Measurements from ENCODE around the gene CHCHD6. TPM values are rescaled to one million over a fixed set of nuclear protein-coding genes. Genes with fewer than 3 reads are reported as not detected.

CHCHD6 gene
- total and polyA plus RNA-seq, 2 of the 4 experiments (the other 2 are of a cell fraction), result 18.8 to 28.9 TPM

DNA sequence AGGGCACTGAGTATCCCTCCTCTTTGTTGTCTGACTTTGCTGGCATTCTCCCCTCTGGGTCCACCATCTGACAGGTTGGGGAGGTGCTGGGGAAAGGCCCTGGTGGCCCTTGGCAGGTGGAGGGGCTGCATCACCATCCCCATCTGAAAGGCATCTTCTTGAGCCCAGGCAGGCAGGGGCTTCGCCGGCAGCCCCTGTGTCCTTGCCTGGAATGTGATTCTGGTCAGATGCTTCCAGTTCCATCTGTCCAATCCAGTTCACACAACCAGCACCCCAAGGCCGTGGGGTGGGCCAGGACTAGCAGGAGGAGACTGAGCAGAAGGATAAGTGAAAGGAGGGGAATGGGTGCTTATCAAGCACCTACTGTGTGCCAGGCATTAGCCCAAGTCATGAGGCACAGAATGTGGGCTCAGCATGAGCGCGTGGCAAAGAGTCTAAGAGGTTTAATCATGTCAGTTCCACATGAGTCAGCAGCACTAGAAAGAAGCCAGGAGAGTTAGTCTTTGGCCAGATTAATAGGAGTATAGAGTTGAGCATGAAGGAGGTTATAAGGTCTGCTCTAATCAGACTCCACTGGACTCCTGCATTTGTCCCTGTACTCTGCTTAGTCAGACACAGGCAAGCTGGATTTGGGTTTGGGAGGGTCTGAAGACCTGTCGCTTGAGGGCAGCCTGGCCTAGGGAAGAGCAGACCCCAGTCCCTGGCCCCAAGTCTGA, 38.7 kb upstream of the CHCHD6 start:
- Histone ChIP-seq H2AFZ (replicated peaks; ENCODE audit: low read length, poor library complexity) (no peak overlapping the region), H3K4ac (ENCODE audit: low read depth, low read length) (no peak overlapping the region), H3K4me3 (ENCODE audit: insufficient read depth, low read depth, low read length) (no peak overlapping the region), H3K9ac (ENCODE audit: low read depth, low read length) (no peak overlapping the region), H3K23ac (ENCODE audit: low read depth, low read length) (no peak overlapping the region), H4K8ac (ENCODE audit: low read depth in 2 of 2, low read length in 2 of 2) (no peak overlapping the region), H3K79me1 (ENCODE audit: low read depth in 1 of 2, low read length in 2 of 2) (no peaks in the 10 kb centered on the region), H3K18ac (ENCODE audit: low read depth, low read length) (no peak overlapping the region), H2BK20ac (ENCODE audit: low read depth, low read length) (no peak overlapping the region), H3K56ac (ENCODE audit: extremely low read depth, insufficient read depth, low read length) (no peak overlapping the region), H4K5ac (ENCODE audit: low read depth, low read length) (no peak overlapping the region), H2AK9ac (replicated peaks; ENCODE audit: low read depth, low read length, poor library complexity) (no peak overlapping the region), H3K27me3 (ENCODE audit: control insufficient read depth, insufficient read depth, low read length) (peaks cover 68% of the 10 kb centered on the region), H2BK15ac (ENCODE audit: low read depth, low read length) (no peak overlapping the region), H3K9me3 (ENCODE audit: control insufficient read depth, insufficient read depth, low read length) (peaks cover 3% of the 10 kb centered on the region; the same call in 1 of the 2 replicates), H3K9me1 (ENCODE audit: insufficient read depth, low read length) (no peaks in the 10 kb centered on the region), H3K36me3 (ENCODE audit: control insufficient read depth, insufficient read depth, low read length) (no peaks in the 10 kb centered on the region), H2AK5ac (ENCODE audit: low read depth, low read length) (no peak overlapping the region), H2BK120ac (ENCODE audit: low read depth, low read length) (no peak overlapping the region), H4K91ac (ENCODE audit: insufficient read depth, low read depth, low read length) (no peak overlapping the region), H3K4me1 (ENCODE audit: control insufficient read depth, insufficient read depth, low read length) (peaks cover 2% of the 10 kb centered on the region; the same call in 1 of the 2 replicates), H3K4me2 (ENCODE audit: low read depth, low read length) (no peak overlapping the region), H4K20me1 (ENCODE audit: insufficient read depth, low read length) (no peaks in the 10 kb centered on the region), H3K14ac (replicated peaks; ENCODE audit: low read depth, low read length) (no peak overlapping the region), H3K27ac (ENCODE audit: insufficient read depth, low read length) (no peak overlapping the region), H2BK5ac (ENCODE audit: low read depth, low read length, poor library complexity, severe bottlenecking) (no peak overlapping the region)
- dilution Hi-C loops (cut with HindIII; ENCODE audit: low sequenced_read_pairs, unreplicated experiment) (no loop called here), in situ Hi-C loops (cut with MboI; ENCODE audit: low sequenced_read_pairs) (no loop called here), intact Hi-C loops (cut with micrococcal nuclease) (no loop called here)
- ChIA-PET POLR2A (ENCODE audit: unreplicated experiment) (no interaction called here), CTCF (no interaction called here)
- no peak for DNase-seq
- no peak for ATAC-seq (ENCODE audit: low read depth)
- TF ChIP-seq CTCF (conservative IDR thresholded peaks at IDR 0.05; ENCODE audit: low read depth, low read length) (no peak), MXI1 (IDR thresholded peaks at IDR 0.05; ENCODE audit: borderline replicate concordance, low read depth, low read length) (no peak), RAD21 (IDR thresholded peaks at IDR 0.05; ENCODE audit: low read length) (no peak), RFX5 (IDR thresholded peaks at IDR 0.05; ENCODE audit: low read depth, low read length) (no peak), ELK1 (IDR thresholded peaks at IDR 0.05; ENCODE audit: borderline replicate concordance, low read depth, low read length) (no peak), CHD1 (IDR thresholded peaks at IDR 0.05; ENCODE audit: low read depth, low read length) (no peak), MAZ (IDR thresholded peaks at IDR 0.05; ENCODE audit: borderline replicate concordance, low read depth, low read length) (no peak)
- BruUV-seq (replicated peaks), result no TSS peak
- WGBS, 2 experiments (ENCODE audit: extremely low coverage in 2 of 2, insufficient read length in 1 of 2), result 83% methylated on average over 2 of the region's 6 CpGs; no CpG with 5 or more reads in 1 of the 2 experiments

Measured in IMR-90 (cell line).